ENCODE results near the gene TMEM237. TPM values are rescaled to one million over a fixed set of nuclear protein-coding genes. Genes with fewer than 3 reads are reported as not detected.

The TMEM237 gene
- total and polyA plus RNA-seq, 10 donors = 3.0 to 12.7 (median 6.3) TPM

DNA sequence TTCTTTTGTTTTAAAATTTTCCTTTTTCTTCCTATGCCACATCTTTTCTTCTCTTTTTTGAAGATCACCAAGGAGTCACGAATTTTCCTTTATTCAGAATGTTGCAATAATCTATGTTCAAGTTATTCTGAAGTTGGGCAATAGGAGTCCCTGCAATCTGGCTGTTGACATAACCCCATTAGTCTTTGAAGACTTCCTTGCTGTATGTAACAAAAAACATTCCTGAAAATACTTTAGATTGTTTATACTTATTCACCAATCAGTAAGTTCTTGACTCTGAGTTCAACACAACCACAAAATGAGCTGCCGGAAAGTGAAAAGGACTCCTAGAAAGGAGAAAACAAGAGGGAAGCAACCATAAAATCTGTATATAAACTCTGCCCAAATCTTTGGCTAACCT lies 62.8 kb downstream of the TMEM237 start:
- DNase-seq = no peak
- intact Hi-C loops (cut with DNase I; ENCODE audit: low total_unique reads) = no loop called here
- no peak overlapping the region for H3K27ac ChIP-seq
- peaks cover 0 to 6% (median 0%) of the 10 kb centered on the region in 6 donors for H3K4me1 ChIP-seq
- H3K4me3 ChIP-seq = no peak overlapping the region
- no peaks in the 10 kb centered on the region for H3K27me3 ChIP-seq (replicated peaks in 1 of 7)
- H3K36me3 ChIP-seq = no peaks in the 10 kb centered on the region
- 51 to 75% (median 62%) methylated on average over 2 of the region's 2 CpGs for WGBS, 5 donors
- H3K9me3 ChIP-seq = no peaks in the 10 kb centered on the region
- TF ChIP-seq POLR2AphosphoS5 (IDR thresholded peaks at IDR 0.05) (no peak), POLR2A (IDR thresholded peaks at IDR 0.05) (no peak)

DNA sequence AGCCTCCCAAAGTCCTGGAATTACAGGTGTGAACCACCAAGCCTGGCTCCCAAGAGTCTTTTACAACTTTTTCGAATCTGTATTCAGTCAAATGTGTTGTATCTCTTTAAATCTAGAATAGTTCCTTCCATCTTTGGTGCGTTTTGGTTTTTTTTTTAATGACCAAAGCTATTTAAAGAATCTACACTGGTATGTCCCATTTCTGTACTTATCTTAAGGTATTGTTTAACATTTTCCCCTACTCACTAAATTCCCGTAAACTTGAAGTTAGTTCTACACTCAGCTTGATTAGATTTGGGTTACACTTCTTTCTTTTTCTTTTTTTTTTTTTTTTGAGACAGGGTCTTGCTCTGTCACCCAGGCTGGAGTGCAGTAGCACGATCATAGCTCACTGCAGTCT lies 63.8 kb downstream of the TMEM237 start:
- no peak for DNase-seq
- H3K27me3 ChIP-seq (replicated peaks in 1 of 7) = no peaks in the 10 kb centered on the region
- H3K36me3 ChIP-seq = no peaks in the 10 kb centered on the region
- H3K4me1 ChIP-seq = peaks cover 0 to 15% (median 3%) of the 10 kb centered on the region in 6 donors
- no peak overlapping the region for H3K4me3 ChIP-seq
- H3K27ac ChIP-seq = no peak overlapping the region
- no peaks in the 10 kb centered on the region for H3K9me3 ChIP-seq
- no peak for TF ChIP-seq POLR2AphosphoS5 (IDR thresholded peaks at IDR 0.05)
- TF ChIP-seq, protein P1, sequence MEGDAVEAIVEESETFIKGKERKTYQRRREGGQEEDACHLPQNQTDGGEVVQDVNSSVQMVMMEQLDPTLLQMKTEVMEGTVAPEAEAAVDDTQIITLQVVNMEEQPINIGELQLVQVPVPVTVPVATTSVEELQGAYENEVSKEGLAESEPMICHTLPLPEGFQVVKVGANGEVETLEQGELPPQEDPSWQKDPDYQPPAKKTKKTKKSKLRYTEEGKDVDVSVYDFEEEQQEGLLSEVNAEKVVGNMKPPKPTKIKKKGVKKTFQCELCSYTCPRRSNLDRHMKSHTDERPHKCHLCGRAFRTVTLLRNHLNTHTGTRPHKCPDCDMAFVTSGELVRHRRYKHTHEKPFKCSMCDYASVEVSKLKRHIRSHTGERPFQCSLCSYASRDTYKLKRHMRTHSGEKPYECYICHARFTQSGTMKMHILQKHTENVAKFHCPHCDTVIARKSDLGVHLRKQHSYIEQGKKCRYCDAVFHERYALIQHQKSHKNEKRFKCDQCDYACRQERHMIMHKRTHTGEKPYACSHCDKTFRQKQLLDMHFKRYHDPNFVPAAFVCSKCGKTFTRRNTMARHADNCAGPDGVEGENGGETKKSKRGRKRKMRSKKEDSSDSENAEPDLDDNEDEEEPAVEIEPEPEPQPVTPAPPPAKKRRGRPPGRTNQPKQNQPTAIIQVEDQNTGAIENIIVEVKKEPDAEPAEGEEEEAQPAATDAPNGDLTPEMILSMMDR (IDR thresholded peaks at IDR 0.05 in 8 of 11, conservative IDR thresholded peaks at IDR 0.05 in 3 of 11) = no peak
- no peak for TF ChIP-seq POLR2A (IDR thresholded peaks at IDR 0.05)
- intact Hi-C loops (cut with DNase I; ENCODE audit: low total_unique reads) = no loop called here
- WGBS, 5 donors = 62 to 83% (median 72%) methylated on average over 4 of the region's 4 CpGs

DNA sequence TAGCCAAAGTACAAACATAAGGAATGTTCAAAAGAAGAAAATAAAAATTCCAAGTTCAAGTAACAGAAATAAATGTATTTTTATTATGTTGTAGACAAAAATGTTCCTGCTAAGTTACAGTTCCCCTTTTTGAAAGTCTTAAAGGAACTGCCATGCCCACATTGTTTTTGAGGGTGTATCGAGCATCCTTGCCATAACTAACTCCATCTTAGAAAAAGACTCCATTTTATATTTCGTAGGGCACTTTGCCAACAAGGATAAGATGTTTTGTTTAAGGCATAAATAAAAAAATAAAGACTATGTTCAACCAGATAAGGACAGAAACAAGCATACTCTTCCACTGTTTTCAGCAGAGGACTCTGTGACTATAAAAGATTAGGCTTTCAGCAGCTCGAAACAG lies 67.3 kb downstream of the TMEM237 start:
- Histone ChIP-seq H3K36me3 (no peaks in the 10 kb centered on the region), H3K27me3 (replicated peaks in 1 of 7) (no peaks in the 10 kb centered on the region), H3K4me1 (peaks cover 0 to 40% (median 11%) of the 10 kb centered on the region in 6 donors), H3K27ac (no peak overlapping the region), H3K9me3 (no peaks in the 10 kb centered on the region), H3K4me3 (no peak overlapping the region)
- DNase-seq = no peak
- WGBS, 5 donors = 77 to 87% (median 80%) methylated on average over 3 of the region's 3 CpGs
- TF ChIP-seq, protein P1 (IDR thresholded peaks at IDR 0.05 in 8 of 11, conservative IDR thresholded peaks at IDR 0.05 in 3 of 11) = no peak
- no peak for TF ChIP-seq POLR2AphosphoS5 (IDR thresholded peaks at IDR 0.05)
- TF ChIP-seq POLR2A (IDR thresholded peaks at IDR 0.05) = no peak
- intact Hi-C loops (cut with DNase I; ENCODE audit: low total_unique reads) = no loop called here

DNA sequence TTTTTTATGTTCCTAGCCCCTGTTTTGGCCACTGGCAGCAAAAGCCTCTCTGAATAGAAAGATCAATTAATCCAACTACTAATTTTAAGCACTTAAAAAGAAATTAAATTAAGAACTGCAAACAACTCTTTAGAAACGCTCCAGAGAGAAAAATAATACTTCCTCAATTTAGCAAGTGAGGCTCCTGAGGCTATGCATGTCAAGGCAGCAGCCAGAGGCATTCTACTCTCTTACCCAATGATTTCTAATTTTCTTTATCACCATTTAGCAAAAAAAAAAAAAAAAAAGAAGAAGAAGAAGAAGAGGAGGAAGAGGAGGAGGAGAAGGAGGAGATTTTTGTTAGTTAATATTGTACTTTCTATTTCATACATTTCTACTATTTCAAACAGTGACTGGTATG lies 68.5 kb downstream of the TMEM237 start:
- Histone ChIP-seq H3K27me3 (replicated peaks in 1 of 7) (no peaks in the 10 kb centered on the region), H3K9me3 (no peaks in the 10 kb centered on the region), H3K4me1 (peaks cover 0 to 40% (median 11%) of the 10 kb centered on the region in 6 donors), H3K36me3 (no peaks in the 10 kb centered on the region), H3K4me3 (no peak overlapping the region), H3K27ac (peak overlapping the region in 2 of 8 donors; percentile 10 to 15)
- no peak for DNase-seq
- intact Hi-C loops (cut with DNase I; ENCODE audit: low total_unique reads) = no loop called here
- no peak for TF ChIP-seq POLR2AphosphoS5 (IDR thresholded peaks at IDR 0.05)
- no peak for TF ChIP-seq POLR2A (IDR thresholded peaks at IDR 0.05)
- TF ChIP-seq, protein P1 (IDR thresholded peaks at IDR 0.05 in 8 of 11, conservative IDR thresholded peaks at IDR 0.05 in 3 of 11) = no peak
- WGBS, 5 donors = 26 to 53% (median 36%) methylated on average over 1 of the region's 1 CpG
